SHP77 (cell line): ENCODE results near the gene MAML1.
A peak's percentile ranks its signal among the peaks of the same experiment; 100 is the strongest.
"Not testable (repeated sequence)": the region's sequence is repeated elsewhere in the genome, so short reads cannot be mapped to it uniquely, and the experiment has no call there.

Source experiments
- DNase-seq, 2 experiments: peaks; one replicate each; lab custom pipeline; 2025; lab: John Stamatoyannopoulos, UW

MAML1 gene

GRCh38 chr5:179732412-179732917 is at the start of gene MAML1:
Gene MAML1, plus strand, starts transcription at chr5:179732822. Its CDS starts 291 bp downstream, at chr5:179733113.
- DNase-seq, result peak; percentile 99

GRCh38 chr5:179689212-179689611 is 43.4 kb upstream of the MAML1 start:
- DNase-seq, result not testable (repeated sequence)

GRCh38 chr5:179694561-179694960 is 38.1 kb upstream of the MAML1 start:
- DNase-seq, result no peak

GRCh38 chr5:179696603-179697002 is 36.0 kb upstream of the MAML1 start:
- DNase-seq, result no peak

- no peak for DNase-seq
Measured at GRCh38 chr5:179697108-179697507, 35.5 kb upstream of the MAML1 start.

- not testable (repeated sequence) for DNase-seq
Measured at GRCh38 chr5:179697543-179697942, 35.1 kb upstream of the MAML1 start.

- peak; percentile 97 for DNase-seq
Measured at GRCh38 chr5:179697993-179698934, 34.4 kb upstream of the MAML1 start.

- no peak for DNase-seq
Measured at GRCh38 chr5:179698935-179699615, 33.5 kb upstream of the MAML1 start, which contains the start of gene CANX. Gene CANX, plus strand, starts transcription at chr5:179698967. Its CDS starts 6,715 bp downstream, at chr5:179705682.

GRCh38 chr5:179699616-179700237 is 32.9 kb upstream of the MAML1 start:
- DNase-seq, result peak in 1 of 2 experiments; percentile 11

- DNase-seq, result no peak
Measured at GRCh38 chr5:179700401-179700918, 32.2 kb upstream of the MAML1 start.

- DNase-seq, result no peak
Measured at GRCh38 chr5:179716286-179716685, 16.3 kb upstream of the MAML1 start.

GRCh38 chr5:179720222-179720621 is 12.4 kb upstream of the MAML1 start:
- DNase-seq, result no peak

- DNase-seq, result no peak
Measured at GRCh38 chr5:179724163-179724562, 8.5 kb upstream of the MAML1 start.

GRCh38 chr5:179727106-179727505 is 5.5 kb upstream of the MAML1 start:
- no peak for DNase-seq

GRCh38 chr5:179729303-179729702 is 3.3 kb upstream of the MAML1 start:
- DNase-seq, result no peak

- no peak for DNase-seq
Measured at GRCh38 chr5:179729727-179730126, 2.9 kb upstream of the MAML1 start.

- no peak for DNase-seq
Measured at GRCh38 chr5:179730356-179730755, 2.3 kb upstream of the MAML1 start.

- DNase-seq, result no peak
Measured at GRCh38 chr5:179730852-179731251, 1.8 kb upstream of the MAML1 start.

GRCh38 chr5:179731791-179732411 is 721 bp upstream of the MAML1 start:
- no peak for DNase-seq

GRCh38 chr5:179732918-179733771 is 523 bp downstream of the MAML1 start:
- peak in 1 of 2 experiments; percentile 40 for DNase-seq

GRCh38 chr5:179733772-179734126 is 1.1 kb downstream of the MAML1 start:
- DNase-seq, result no peak
